ENCODE results near the gene WDR33.
A peak's percentile ranks its signal among the peaks of the same experiment; 100 is the strongest.
"Not testable (repeated sequence)": the region's sequence is repeated elsewhere in the genome, so short reads cannot be mapped to it uniquely, and the experiment has no call there.

The WDR33 gene

GRCh38 chr2:127810156-127810618 lies 784 bp downstream of the WDR33 start:
- no peak for DNase-seq (ENCODE audit: low read depth in 2 of 2)

- DNase-seq (ENCODE audit: low read depth in 2 of 2): no peak
Observed at GRCh38 chr2:127807678-127808353, 3.2 kb downstream of the WDR33 start.

- DNase-seq (ENCODE audit: low read depth in 2 of 2): not testable (repeated sequence)
Observed at GRCh38 chr2:127806860-127807259, 4.1 kb downstream of the WDR33 start.

- no peak for DNase-seq (ENCODE audit: low read depth in 2 of 2)
Observed at GRCh38 chr2:127805491-127805890, 5.5 kb downstream of the WDR33 start.

GRCh38 chr2:127799926-127800325 lies 11.0 kb downstream of the WDR33 start:
- DNase-seq (ENCODE audit: low read depth in 2 of 2): no peak

- no peak for DNase-seq (ENCODE audit: low read depth in 2 of 2)
Observed at GRCh38 chr2:127796389-127796788, 14.6 kb downstream of the WDR33 start.

GRCh38 chr2:127794901-127795300 lies 16.1 kb downstream of the WDR33 start:
- not testable (repeated sequence) for DNase-seq (ENCODE audit: low read depth in 2 of 2)

GRCh38 chr2:127792805-127793204 lies 18.2 kb downstream of the WDR33 start:
- no peak for DNase-seq (ENCODE audit: low read depth in 2 of 2)

GRCh38 chr2:127790694-127791529 lies 20.1 kb downstream of the WDR33 start:
- DNase-seq (ENCODE audit: low read depth in 2 of 2): no peak

- DNase-seq (ENCODE audit: low read depth in 2 of 2): no peak
Observed at GRCh38 chr2:127786048-127786809, 24.7 kb downstream of the WDR33 start.

GRCh38 chr2:127784965-127785518 lies 25.9 kb downstream of the WDR33 start:
- no peak for DNase-seq (ENCODE audit: low read depth in 2 of 2)

- DNase-seq (ENCODE audit: low read depth in 2 of 2): no peak
Observed at GRCh38 chr2:127783101-127783500, 27.9 kb downstream of the WDR33 start.

- DNase-seq (ENCODE audit: low read depth in 2 of 2): no peak
Observed at GRCh38 chr2:127778850-127779249, 32.1 kb downstream of the WDR33 start.

GRCh38 chr2:127778447-127778846 lies 32.5 kb downstream of the WDR33 start:
- no peak for DNase-seq (ENCODE audit: low read depth in 2 of 2)

GRCh38 chr2:127776122-127776780 lies 34.7 kb downstream of the WDR33 start:
- DNase-seq (ENCODE audit: low read depth in 2 of 2): no peak

GRCh38 chr2:127771756-127772155 lies 39.2 kb downstream of the WDR33 start:
- DNase-seq (ENCODE audit: low read depth in 2 of 2): no peak

GRCh38 chr2:127770973-127771735 lies 39.8 kb downstream of the WDR33 start:
- peak; percentile 27 to 40 for DNase-seq (ENCODE audit: low read depth in 2 of 2)

GRCh38 chr2:127770534-127770933 lies 40.4 kb downstream of the WDR33 start:
- not testable (repeated sequence) for DNase-seq (ENCODE audit: low read depth in 2 of 2)

GRCh38 chr2:127769587-127769986 lies 41.4 kb downstream of the WDR33 start:
- no peak for DNase-seq (ENCODE audit: low read depth in 2 of 2)

- DNase-seq (ENCODE audit: low read depth in 2 of 2): no peak
Observed at GRCh38 chr2:127768775-127769479, 42.0 kb downstream of the WDR33 start.
